ENCODE data around the gene NSD2.
A peak's percentile ranks its signal among the peaks of the same experiment; 100 is the strongest.
"Not testable (repeated sequence)": the region's sequence is repeated elsewhere in the genome, so short reads cannot be mapped to it uniquely, and the experiment has no call there.

NSD2 gene

GRCh38 chr4:1841887-1842210 is 29.3 kb upstream of the NSD2 start:
- no peak for DNase-seq (ENCODE audit: low read depth in 1 of 2, low spot score in 1 of 2)

DNA sequence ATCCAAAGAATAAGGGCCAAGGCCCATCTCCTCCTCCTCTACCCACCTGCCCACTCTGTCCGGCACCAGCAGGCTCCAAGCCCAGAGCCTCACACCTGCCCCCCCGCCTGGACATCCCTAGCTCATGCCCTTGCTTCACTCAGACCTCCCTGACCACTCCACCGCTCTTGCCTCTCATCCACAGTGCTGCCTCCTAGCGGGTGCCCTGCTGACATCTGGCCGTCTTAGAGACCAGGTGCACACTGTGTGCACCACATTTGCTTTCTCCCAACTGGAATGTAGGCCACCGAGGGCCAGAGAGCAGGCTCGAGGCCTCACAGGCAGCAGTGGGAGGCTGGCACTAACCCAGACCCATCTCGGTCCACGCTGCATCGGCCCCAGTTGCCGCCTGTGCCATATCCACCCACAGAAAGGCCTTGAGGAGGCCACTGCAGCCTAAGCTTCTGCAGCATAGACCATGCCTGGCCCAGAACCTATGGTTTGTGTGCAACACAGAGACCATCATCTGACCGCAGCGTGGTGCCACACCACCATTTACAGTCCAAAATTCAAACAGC is 28.8 kb upstream of the NSD2 start:
- DNase-seq (ENCODE audit: low read depth in 1 of 2, low spot score in 1 of 2): no peak

DNA sequence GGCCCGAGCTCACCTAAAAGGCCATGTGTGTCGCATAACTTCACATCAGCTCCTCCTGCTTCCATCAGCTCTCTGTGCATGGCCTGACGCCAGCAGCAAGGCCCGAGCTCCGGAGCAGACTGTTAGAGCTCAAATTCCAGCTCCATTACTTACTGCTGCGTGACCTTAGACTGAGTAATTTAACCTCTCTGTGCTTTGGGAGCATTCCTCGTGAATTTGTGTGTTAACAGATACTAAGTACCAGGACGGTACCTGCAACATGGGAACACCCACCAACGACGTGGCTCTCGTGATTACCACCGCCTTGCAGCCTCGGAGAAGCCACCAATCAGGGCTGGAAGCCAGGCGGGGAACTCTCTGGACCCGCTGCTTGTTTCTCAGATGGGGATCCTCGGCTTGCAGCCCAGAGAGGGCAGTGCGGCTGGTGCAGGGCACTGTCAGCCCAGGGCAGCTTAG is 28.2 kb upstream of the NSD2 start:
- DNase-seq (ENCODE audit: low read depth in 1 of 2, low spot score in 1 of 2): no peak

DNA sequence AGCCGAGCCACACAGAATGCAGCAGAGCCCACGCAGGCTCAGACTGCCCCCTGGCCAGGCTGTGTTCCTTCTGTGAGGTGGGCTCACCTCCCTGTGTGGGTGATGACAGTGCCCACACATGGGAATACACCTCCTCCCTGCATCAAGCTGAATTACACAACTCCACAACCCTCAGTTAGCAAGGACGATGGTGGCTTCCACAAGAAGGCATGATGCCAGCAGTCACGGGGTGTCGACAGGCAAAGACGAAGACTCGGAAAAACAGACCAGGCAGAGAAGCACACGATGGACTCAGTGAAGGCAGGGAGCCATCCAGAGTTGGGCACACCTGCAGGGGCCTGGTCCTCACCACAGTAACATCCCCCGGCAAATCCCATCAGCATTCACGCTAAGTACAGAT is 27.3 kb upstream of the NSD2 start:
- no peak for DNase-seq (ENCODE audit: low read depth in 1 of 2, low spot score in 1 of 2)

DNA sequence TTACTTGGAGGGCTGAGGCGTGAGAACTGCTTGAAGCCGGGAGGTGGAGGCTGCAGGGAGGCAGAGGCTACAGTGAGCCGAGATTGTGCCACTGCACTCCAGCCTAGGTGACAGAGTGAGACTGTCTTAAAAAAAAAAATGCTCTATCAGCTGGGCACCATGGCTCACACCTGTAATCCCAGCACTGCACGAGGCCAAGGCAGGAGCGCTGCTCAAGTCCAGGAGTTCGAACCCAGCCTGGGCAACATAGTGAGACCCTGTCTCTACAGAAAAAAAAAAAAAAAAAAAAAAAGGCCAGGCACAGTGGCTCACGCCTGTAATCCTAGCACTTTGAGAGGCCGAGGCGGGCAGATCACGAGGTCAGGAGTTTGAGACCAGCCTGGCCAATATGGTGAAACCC is 26.6 kb upstream of the NSD2 start:
- not testable (repeated sequence) for DNase-seq (ENCODE audit: low read depth in 1 of 2, low spot score in 1 of 2)

DNA sequence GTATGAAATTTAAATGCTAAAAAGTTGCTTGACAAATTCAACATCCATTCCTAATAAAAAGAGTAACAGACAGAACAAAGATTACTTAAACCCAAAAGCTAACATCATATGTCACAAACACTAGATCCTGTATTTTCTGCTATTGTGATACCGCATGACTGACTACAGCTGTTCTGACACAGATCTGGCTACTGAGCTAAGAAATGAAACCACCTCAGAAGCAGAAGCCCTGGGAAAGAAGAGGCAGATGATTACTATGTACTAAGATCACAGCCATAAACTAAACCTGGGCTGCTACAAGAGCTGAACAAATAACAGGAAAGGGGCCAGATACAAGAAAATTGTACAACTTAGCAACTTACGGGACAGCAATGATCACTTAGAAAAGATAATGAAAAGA is 24.6 kb upstream of the NSD2 start:
- DNase-seq (ENCODE audit: low read depth in 1 of 2, low spot score in 1 of 2): no peak

DNA sequence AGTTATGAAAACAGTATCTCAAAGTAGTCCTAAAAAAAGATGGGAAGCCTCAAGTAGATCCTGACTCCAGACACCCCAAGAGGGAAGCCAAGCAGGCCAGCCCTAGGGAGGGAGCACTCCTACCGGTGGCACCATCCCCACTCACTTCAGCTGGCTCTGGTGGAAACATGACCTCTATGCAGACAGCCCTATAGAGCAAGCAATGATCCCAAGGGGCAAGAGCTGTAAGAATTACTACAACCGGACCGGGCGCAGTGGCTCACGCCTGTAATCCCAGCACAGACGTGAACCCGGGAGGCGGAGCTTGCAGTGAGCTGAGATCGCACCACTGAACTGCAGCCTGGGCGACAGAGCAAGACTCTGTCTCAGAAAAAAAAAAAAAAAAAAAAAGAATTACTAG is 20.9 kb upstream of the NSD2 start:
- DNase-seq (ENCODE audit: low read depth in 1 of 2, low spot score in 1 of 2): no peak

DNA sequence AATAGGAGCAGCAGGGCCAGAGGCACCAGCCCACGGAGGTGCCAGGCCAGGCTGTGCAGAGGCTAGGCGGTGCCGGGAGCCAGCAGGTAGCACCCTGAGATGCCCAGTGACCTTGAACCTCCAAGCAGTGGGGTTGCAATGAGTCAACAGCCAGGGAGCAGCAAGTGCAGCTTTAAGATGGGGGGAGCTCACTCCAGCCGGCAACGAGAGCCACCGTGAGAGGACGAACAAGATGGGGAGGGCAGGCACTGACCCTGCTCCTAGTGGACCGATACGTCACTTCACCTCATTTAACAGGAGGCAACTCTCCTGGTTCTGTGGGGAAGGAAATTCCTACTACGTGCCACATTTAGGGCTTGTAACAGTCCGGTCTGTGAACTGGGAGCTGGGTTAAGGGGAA is 20.0 kb upstream of the NSD2 start:
- no peak for DNase-seq (ENCODE audit: low read depth in 1 of 2, low spot score in 1 of 2)

- DNase-seq (ENCODE audit: low read depth in 1 of 2, low spot score in 1 of 2): no peak
These were observed 19.4 kb upstream of the NSD2 start for GRCh38 chr4:1851575-1852410.

- no peak for DNase-seq (ENCODE audit: low read depth in 1 of 2, low spot score in 1 of 2)
These were observed 18.1 kb upstream of the NSD2 start for GRCh38 chr4:1852904-1853623.

DNA sequence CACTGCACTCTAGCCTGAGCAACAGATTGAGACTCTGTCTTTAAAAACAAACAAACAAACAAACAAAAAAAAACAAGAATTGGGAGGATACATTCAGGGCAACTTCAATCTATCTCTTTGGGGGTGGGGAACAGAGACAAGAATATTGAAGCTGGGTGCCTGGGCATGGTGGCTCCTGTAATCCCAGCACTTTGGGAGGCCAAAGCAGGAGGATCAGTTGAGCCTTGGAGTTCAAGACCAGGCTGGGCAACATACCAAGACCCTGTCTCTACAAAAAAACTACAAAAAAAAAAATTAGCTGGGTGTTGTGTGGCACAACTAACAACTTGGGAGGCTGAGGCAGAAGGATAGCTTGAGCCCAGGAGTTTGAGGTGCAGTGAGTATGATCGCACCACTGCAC is 16.4 kb upstream of the NSD2 start:
- DNase-seq (ENCODE audit: low read depth in 1 of 2, low spot score in 1 of 2): no peak

DNA sequence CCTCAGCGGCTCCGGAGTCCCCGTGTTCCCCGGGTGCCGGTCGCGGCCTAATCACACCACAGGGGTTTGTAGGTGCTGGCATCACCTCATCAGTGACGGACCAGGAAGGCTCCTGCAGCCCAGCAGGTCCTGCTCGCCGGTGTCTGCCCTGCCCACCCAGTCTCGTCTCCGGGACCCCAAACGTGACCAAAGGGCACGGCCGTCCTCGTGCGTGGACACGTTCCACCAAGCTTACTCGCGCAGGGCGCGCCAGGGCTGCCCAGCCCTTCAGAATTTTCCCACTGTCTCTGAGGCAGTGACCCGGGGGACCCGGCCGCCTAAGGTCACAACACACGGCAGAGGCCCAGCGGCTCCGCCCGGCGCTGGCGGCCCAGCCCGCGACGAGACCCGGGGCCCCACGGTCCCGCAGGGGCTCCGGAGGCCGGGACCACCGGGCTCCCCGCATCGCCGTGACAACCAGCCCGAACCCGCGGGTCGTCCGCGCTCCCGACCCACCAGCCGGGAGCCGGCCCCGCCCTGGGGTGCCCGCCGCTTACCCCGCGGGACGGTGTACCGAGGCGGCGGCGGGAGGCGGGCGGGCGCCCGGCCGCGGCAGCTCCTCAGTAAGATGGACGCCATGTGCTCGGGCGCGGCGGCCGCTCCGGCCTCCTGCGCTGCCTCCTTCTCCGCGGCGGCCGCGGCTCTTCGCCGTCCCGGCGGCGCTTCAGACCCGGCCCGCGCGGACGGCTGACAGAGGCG is 15.7 kb upstream of the NSD2 start:
- peak in 1 of 2 donors; percentile 13 for DNase-seq (ENCODE audit: low read depth in 1 of 2, low spot score in 1 of 2)

- DNase-seq (ENCODE audit: low read depth in 1 of 2, low spot score in 1 of 2): peak; percentile 87 to 89
These were observed 14.9 kb upstream of the NSD2 start, which contains the start of gene LETM1 for GRCh38 chr4:1856071-1856942. LETM1 (minus strand) TSS chr4:1856156; CDS start chr4:1855950, 206 bp downstream.

DNA sequence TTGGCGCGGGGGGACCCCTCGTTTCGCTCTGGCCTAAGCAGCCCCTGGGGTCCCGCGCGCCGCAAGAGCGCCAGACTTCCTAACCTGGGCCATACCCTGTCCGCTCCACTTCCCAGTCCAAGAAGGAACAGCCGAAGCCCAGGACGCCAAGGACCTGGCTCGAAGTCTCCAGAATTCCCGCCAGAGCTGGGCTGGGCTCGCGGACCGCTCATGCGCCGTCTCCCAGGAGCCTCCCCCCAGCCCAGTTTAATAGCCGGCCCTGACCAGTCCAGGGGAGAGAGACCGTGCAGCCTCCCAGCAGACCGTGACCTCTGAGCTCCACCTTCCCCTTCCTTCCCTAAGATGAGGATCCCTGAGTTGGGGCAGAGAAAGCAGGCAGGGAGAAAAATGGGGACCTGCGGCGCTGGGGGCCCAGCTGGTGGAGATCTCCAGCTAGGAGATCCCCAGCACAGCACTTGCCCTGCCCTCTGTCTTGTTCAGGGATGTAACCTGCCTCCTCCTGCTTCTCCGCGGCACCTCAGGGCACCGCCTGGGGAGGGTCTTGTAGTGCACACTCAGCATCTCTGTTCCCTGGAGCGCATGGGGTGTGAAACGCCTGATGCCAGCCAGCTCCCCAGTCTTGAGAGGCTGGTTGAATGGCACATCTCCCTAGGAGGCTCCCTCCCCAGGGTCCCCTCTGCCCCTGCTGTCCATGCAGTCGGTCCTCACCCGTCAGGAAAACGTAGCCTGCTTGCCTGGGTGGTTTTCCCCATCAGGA is 14.1 kb upstream of the NSD2 start:
- DNase-seq (ENCODE audit: low read depth in 1 of 2, low spot score in 1 of 2): no peak

- no peak for DNase-seq (ENCODE audit: low read depth in 1 of 2, low spot score in 1 of 2)
These were observed 13.3 kb upstream of the NSD2 start for GRCh38 chr4:1857931-1858330.

- DNase-seq (ENCODE audit: low read depth in 1 of 2, low spot score in 1 of 2): no peak
These were observed 11.8 kb upstream of the NSD2 start for GRCh38 chr4:1859389-1859753.

DNA sequence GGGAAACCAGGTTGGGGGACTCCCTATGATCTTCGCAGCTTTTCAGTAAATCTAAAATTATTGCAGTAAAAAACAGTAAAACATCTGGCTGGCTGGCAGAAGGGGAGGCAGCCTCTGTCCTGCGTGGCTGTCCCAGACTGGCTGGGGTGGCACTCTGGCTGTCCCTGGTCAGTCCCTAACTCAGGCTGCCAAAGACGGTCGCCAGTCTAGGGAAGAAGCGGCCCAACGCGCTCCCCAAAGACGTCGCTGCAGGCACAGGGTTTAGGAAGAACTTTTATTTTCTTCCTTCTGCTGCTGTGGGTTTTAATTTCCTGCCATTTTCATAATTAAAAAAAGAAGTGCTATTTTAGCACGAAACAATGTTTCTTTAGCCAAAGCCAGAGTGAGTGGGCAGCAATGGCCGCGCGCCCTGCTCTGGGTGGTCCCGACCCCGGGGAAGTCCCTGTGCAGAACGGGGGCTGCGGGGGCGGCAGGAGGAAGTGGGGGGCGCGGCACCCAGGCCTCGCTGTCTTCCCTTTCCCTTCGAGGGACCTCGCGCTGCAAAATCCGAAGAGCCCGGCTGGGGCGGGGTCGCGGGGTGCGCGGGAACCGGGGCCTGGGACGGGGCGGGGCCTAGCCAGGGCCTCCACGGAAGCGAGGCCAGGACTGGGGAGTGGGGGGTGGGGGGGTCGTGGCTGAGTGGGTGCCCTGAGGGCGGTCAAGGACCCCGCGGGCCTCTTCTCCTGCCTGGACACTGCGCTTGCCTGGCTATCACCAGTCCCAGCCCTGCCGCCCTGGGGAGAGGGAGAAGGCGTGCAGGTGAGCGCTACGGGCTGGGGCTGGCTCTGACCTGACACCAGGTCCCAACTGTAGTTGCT is 8.9 kb upstream of the NSD2 start:
- DNase-seq (ENCODE audit: low read depth in 1 of 2, low spot score in 1 of 2): no peak

- DNase-seq (ENCODE audit: low read depth in 1 of 2, low spot score in 1 of 2): no peak
These were observed 8.3 kb upstream of the NSD2 start for GRCh38 chr4:1862961-1863296.
